HG03565 (cell line): Measurements from ENCODE around the gene MNT.

Source experiments
- ATAC-seq: cut with Tn5 transposase; IDR thresholded peaks from one replicate; pipeline ENCODE4 v1.9.1; 2021; ENCODE audit warnings: mild to moderate bottlenecking, moderate library complexity; ENCODE audit not compliant: unreplicated experiment

MNT gene

DNA sequence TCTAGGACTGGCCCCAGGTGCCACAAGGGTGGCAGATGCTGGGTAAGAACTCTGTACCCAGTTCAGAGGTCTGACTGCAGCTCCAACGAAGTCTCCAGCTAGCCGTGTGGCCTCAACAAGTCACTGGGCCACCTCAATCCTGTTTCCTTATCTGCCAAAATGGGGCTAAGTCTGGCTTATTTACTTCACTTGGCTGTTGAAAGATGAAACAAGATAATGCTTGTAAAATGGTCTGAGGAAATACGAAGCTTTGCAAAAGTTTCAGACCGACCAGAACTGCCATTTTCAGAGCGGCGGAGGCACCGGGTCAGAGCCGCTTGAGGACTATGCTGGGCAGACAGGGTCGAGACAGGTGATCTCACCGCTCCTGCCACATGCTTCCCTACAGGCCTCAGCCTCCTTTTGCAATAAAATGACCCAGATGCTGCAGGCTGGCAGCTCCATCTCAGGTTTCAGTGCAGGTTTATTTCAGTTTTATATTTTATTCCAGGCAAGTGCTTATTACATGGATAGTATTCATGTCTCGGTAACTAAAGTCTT is 17.2 kb downstream of the MNT start:
- no peak for ATAC-seq

DNA sequence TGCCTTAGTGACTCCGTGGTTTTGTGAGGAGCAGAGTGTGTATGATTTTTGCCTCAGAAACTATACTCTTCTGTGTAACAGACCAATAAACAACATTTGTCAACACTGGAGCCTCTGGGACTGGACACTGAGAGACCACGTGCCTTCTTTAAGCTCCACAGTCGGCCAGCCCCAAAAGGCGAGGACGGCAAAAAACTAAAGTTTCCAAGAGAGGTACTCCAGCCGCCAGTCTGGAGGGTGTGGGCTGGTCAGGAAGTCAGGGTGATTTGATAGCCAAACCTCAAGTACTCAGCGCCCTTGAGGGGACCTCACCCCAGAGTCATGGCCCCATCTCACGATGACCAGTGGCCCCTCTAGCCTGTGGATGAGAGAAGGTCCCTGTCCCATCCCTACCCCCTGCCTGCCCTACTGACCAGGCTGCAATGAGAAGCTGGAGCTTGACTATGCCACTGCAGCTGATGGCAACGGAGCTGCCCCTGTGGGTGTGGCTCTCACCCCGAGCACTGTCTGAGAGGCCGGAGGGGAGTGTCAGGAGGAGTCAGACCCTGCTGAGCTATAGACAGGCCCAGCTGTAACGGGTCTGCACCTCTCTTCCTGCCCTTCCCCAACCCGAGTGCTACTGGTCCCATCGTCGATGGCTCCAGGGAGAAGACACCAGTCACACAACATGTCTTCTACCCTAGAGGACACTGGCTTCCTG is 19.8 kb downstream of the MNT start:
- ATAC-seq: no peak

DNA sequence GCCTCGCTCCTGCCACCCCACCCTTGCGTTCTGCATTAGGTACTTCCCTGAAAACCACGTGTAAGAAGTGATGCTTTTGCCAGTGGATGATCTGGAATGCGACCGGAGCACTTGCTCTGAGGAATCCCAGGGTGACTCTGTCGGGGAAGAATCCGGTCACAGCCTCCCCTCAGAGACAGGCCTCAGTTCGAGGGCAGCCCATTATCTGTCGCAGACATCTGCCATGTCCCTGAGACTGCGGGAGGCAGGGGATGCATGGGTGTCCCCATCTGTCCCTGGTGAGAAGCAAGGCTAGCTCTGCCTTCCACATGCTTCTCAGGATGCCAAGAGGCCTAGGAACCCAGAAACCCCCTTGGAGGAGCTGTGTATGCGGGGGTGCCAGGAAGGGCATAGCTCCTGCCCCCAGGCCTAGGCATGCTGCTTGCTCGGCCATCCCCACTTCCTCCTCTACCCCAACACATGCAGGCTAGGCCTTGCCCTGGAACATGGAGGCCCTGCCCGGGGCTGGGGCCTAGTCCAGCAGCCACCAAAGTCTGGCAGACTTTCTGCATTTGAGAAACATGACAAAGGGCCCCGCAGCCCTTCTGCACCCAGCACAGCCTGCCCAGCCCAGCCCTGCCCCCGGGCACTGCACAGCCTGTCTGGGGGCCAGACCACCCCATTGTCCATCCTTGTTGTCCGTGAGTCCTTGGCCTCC is 20.5 kb downstream of the MNT start:
- ATAC-seq: no peak

GRCh38 chr17:2379489-2380225 is 21.2 kb downstream of the MNT start:
- ATAC-seq: no peak

DNA sequence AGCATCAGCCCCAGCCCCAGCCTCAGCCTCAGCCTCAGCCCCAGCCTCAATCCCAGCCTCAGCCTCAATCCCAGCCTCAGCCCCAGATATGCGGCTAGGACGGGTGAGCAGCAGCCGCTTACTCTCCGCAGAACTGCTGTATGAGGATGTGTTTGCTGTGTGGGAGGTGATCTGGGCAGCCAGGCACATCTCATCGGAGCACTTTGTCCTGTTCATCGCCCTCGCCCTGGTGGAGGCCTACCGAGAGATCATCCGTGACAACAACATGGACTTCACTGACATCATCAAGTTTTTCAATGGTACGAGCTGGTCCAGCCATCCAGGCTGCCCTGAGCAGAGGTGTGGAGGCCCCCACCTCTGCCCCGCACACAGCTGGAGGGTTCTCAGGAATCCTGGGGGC is 22.0 kb downstream of the MNT start:
- no peak for ATAC-seq

DNA sequence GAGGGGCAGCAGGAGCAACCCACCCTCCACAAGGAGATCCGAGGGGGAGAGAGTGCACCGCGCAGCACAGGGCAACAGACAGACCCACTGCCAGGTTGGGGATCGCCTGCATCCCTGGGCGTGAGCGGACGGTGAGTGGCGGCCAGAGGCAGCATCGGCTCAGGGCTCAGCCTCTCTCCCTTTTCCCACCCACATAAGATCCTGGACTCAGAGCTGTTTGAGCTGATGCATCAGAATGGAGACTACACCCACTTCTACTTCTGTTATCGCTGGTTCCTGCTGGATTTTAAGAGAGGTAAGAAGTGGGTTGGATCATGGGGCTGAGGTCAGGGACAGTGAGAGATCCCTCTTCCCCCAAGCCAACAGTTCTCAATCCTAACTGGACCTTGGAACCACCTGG is 23.2 kb downstream of the MNT start:
- no peak for ATAC-seq

GRCh38 chr17:2376107-2376506 is 24.8 kb downstream of the MNT start:
- no peak for ATAC-seq

GRCh38 chr17:2375406-2375805 is 25.5 kb downstream of the MNT start:
- no peak for ATAC-seq

DNA sequence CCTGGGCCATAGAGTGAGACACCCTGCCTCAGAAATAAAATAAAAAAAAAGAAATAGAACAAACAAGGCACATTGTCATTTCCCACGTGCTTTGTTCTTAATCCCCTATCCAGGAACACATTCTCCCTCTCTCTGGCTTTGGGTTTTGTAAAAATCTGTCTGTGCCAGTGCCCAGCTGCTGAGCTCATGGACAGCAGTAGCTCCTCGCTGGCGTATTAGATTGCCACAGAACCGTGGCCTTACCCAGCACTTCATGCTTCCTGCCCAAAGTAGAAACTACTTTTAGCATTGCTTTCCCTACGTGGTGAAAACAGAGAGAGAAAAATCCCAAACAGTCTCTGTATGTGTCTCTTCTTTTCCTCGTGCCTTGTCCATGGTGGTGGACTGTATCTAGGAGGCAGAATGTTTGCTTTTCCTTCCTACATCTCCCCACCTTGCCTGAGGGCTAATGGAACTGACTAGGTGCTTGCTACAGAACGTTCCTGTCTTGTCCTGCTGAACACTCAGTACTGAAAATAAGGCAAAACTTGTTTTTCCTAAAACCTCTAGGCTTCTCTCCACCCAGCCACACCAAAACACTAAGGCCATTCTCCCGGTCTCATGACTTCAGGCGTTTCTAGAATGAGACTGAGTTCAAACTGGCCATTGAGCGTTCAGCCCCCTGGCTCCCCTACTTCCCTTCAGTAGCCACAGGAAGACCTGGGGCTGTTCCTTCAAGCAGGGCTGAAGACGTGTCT is 26.1 kb downstream of the MNT start:
- ATAC-seq: no peak

DNA sequence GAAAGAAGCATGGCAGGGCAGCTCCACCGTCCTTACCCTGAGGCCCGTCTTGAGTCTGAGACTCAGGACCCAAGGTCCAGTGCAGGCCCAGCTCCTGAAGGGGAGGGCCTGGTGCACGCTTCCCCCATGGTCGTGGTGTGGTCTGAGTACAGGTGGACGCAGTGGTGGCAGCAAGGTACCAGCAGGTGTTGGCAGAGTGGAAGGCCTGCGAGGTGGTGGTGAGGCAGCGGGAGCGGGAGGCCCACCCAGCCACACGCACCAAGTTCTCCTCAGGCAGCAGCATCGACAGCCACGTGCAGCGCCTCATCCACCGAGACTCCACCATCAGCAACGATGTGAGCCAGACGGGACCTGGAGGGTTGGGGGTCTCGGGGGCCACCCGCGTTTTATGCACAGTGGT is 27.7 kb downstream of the MNT start:
- no peak for ATAC-seq

DNA sequence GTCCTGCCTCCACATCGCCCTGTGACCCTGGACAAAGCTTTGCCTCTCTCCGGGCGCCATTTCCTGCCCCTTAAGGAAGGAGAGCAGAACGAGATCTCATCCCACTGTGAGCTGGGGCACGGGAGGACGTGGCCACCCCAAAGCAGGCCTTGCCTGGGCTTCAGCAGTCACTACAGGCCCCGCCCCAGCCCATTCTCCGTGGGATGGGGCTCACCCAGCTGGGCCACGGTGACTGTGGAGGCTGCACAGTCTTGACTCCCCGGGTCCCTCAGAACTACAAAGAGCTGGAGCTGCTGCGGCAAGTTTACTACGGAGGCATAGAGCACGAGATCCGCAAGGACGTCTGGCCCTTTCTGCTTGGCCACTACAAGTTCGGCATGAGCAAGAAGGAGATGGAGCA is 28.2 kb downstream of the MNT start:
- no peak for ATAC-seq

- ATAC-seq: no peak
Measured at GRCh38 chr17:2372180-2372579, 28.7 kb downstream of the MNT start.

- no peak for ATAC-seq
Measured at GRCh38 chr17:2371183-2372130, 29.4 kb downstream of the MNT start.

- ATAC-seq: no peak
Measured at GRCh38 chr17:2370211-2370589, 30.7 kb downstream of the MNT start.

- no peak for ATAC-seq
Measured at GRCh38 chr17:2369551-2370210, 31.2 kb downstream of the MNT start.

DNA sequence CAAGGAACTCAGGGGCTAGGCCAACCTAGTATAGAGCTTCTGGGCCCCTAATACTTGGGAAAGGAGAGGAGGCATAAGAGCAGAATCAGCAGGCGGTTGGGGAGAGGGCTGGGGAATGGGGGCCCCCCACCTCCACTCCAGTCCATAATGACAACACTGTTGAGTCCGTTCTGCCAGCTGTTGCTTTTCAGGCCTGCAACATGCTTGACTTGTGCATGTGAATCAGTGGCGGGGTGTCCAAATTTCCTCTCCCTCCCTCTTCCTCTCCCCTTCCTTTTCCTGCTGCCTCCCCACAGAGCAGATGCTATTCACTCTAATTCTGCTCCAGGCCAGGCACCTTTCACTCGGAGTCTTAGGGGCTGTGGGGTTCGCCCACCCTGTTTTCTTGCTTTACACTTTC is 31.8 kb downstream of the MNT start:
- no peak for ATAC-seq

GRCh38 chr17:2368359-2368758 is 32.5 kb downstream of the MNT start:
- ATAC-seq: no peak

GRCh38 chr17:2366747-2367494 is 33.9 kb downstream of the MNT start:
- ATAC-seq: no peak

DNA sequence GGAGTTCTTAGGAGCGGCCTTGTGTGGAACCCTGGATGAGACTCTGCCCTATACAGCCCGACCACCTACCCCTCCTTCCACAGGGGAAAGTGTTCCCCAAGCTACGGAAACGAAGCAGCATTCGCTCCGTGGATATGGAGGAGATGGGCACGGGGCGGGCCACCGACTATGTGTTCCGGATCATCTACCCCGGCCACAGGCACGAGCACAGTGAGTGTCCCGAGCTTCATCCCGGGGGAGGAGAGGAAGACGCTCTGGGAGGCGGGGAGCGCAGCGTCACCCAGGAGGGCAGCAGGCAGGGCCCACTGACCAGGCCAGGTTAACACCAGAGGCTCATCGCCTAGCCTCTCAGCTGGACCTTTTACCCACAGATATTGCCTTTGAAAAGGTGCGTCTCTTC is 35.7 kb downstream of the MNT start:
- no peak for ATAC-seq
